NCI-H146 treated with DMSO at 0.1 percent for 48 hours (cell line): ENCODE data around the gene POMGNT1.
A peak's percentile ranks its signal among the peaks of the same experiment; 100 is the strongest.

Experiments
- DNase-seq: peaks from one replicate; lab custom pipeline; 2025; ENCODE audit not compliant: unreplicated experiment; lab: John Stamatoyannopoulos, UW

POMGNT1 gene

DNA sequence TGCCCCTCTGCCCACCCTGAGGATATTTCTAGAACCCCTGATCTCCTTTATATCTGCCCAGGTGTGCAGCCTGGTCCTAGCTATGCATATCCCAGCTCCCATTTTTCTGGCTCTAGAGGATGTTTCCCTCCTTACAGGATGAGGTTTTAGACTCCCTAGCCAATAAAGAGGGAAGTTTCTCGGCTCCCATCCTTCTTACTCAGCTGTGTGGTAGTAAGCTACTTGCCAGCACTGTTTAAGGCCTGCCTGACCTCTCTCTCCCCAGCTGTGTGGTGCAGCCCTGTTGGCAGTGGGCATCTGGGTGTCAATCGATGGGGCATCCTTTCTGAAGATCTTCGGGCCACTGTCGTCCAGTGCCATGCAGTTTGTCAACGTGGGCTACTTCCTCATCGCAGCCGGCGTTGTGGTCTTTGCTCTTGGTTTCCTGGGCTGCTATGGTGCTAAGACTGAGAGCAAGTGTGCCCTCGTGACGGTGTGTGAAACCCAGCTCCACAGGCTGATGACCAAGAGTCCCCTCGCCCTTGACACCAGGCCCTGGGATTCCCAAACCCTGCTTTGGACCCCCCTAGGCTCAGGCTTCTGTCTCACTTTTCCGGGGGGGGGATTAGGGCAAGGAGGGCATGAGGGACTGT, 14.2 kb downstream of the POMGNT1 start:
- DNase-seq, result no peak

DNA sequence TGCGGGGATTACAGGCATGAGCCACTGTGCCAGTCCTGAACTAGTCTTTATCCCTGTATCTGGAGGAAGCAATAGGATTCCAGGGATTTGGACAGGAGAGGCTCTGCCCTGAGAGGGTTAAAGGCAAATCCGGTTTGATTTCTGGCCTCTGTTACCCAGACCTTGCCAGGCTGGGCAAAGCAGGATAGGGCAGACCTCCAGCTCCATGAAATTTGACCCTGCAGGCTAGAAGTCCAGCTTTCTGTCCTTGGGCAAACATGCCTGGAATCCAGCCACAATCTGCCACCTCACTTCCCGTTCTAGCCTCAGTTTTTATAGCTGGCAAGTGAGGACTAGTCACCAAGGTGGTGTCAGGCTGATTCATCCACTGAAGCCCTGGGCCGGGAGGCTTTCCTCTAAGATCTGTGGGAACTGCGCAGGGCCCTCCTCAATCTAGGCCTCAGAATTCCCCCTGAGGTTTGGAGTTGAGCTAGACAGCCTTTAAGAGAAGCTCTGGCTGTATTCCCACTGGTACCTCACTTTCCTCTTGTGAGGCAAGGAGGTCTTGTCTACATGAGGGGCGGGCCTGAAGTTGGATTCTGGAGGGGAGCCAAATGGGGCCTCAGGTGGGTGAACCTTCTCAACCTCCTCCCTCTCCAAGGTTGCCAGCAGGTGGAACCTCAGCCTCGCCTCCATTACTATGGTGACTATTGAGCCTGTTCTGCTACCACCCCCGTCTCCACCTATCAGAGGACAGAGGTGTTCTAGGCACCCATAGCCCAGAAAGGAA, 15.0 kb downstream of the POMGNT1 start:
- DNase-seq, result peak; percentile 10

GRCh38 chr1:46181343-46182260, 16.6 kb downstream of the POMGNT1 start:
- no peak for DNase-seq

DNA sequence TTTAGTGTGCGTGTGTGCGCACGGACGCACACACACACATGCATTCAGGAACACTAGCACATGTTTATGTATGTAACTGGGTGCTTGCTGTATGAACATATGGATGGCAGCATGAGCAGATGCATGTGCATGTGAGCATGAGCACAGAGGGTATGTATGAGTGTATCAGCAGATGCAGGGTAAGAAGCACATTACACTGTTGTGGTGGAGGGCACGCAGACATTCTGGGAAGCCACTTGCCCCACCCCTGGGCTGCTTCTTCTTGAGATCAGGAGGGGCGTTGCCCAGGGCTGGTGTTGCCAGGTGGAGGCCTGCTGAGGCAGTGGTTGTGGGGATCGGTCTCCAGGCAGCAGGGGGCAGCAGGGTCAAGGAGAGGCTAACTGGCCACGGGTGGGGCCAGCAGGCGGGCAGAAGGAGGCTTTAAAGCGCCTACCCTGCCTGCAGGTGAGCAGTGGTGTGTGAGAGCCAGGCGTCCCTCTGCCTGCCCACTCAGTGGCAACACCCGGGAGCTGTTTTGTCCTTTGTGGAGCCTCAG, 18.1 kb downstream of the POMGNT1 start:
- peak; percentile 33 for DNase-seq

- peak; percentile 61 for DNase-seq
These were observed 18.8 kb downstream of the POMGNT1 start for GRCh38 chr1:46179138-46180081.

DNA sequence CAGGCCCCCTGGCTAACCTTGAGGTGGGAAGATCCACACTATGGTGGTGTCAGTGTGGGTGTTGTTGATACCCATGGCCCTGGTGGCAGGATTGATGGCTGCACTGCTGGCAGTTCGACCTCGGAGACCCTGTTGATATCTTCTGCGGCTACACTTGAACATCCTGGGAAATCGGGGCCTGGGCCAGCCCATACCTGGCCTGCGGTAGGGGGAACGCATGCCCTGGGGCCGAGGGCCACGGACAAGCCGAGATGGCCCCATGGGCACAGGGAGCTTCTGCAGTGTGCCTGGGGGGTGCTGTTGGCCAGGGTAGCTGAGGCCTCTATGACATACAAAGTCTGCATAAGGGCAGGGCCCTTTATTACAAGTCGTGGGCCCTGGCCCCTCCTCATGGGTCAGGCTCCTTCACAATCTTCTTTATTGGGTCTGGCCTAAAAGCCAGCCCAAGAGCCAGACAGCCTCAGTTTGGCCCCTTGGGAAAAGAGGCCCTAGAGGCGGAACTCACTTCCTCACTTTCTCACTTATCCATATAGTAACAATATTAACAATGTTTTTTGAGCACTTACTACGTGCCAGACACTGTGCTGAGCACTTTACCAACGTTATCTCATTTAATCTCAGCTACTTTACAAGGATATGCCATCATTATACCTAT, 21.9 kb downstream of the POMGNT1 start, which contains the start of gene P3R3URF:
Gene P3R3URF (minus strand): TSS at position 278 of the 655 bp plus-strand sequence. CDS start 17 bp downstream, at position 261.
- no peak for DNase-seq

DNA sequence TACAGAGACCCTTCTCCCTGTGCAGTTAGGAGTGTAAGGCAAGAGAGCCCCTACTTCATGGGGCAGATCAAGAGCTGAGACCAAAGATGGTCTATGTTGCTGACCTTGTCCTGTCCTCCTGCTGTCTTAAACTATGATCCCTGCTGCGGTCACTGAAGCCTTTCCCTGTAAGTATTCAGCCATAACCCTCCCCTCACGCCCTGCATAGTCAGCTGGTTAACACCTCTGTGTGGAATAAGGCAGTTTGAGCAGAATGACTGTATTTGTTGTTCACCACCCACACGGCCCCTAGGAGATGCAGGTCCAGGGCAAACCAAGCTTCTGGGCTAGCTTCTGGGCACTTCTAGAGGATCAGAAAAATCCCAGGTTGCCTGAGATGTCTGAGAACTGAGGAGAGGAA, 23.0 kb downstream of the POMGNT1 start:
- DNase-seq, result no peak

DNA sequence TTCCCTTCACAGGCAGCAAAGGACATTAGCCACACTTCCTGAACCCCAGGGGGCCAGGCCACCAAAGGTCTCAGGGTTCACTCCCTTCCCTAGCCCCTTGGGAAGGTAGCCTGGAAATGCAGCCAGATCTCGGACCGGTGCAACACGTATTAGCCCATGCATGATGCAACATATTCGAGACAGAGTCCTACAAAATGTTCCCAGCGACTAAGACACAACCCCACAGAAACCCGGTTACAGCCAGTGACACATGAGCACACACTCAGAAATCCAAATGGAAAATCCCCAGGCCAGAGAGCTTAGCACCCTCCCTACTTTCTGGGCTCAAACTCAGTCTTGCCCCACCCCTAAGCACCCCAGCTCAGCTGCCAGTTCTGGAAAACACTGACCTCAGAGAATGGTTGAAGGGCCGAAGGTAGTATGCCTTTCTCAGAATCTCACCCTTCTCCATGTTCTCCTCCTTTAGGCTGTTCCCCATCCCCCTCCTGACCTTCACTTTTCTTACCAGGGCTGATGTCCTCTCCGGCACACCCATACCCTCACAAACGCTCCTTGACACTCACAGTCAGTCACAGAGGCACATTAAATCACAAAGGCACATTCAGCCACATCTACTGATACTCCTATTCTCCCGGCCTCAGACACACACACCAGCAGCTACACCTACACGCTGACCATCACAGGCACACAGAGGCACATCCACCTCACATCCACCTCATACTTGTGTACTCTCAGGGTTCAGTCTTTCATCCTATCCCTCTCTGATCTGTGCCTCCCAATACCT, 23.6 kb downstream of the POMGNT1 start, which contains the start of gene TSPAN1:
Gene TSPAN1 (plus strand): TSS at position 640 of the 784 bp plus-strand sequence. CDS start 6,021 bp downstream, outside the sequence.
- DNase-seq, result no peak

GRCh38 chr1:46173361-46173856, 24.8 kb downstream of the POMGNT1 start:
- no peak for DNase-seq

DNA sequence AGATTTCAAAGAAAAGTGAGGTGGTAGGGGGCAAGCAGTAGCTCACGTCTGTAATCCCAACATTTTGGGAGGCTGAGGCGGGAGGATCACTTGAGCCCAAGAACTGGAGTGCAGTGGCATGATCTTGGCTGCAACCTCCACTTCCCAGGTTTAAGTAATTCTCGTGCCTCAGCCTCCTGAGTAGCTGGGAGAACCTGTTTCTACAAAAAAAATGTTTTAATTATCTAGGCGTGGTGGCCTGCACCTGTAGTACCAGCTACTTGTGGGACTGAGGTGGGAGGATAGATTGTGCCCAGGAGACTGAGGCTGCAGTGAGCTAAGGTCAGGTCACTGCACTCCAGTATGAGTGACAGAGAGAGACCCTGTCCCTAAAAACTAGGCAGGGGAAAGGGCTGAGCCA, 25.9 kb downstream of the POMGNT1 start:
- no peak for DNase-seq

DNA sequence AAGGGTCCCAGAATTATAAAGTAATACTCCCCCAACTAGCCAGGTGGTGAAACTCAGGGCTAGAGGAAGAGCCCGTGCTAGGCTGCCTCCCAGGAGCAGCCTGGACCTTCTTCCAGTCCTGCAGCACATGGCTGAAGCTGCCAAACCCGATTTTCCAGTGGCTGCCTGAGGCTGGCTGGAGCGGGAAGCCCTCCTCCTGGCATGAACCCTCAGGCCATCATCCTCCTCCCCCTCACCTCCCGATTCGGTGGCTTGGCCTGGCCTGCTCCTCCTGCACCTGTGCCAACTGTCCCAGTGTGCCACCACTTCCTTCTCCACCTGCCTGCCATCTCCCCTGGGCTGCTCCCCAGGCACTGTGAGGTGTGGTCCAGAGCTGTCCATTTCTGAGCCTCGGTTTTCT, 26.4 kb downstream of the POMGNT1 start:
- DNase-seq, result no peak

DNA sequence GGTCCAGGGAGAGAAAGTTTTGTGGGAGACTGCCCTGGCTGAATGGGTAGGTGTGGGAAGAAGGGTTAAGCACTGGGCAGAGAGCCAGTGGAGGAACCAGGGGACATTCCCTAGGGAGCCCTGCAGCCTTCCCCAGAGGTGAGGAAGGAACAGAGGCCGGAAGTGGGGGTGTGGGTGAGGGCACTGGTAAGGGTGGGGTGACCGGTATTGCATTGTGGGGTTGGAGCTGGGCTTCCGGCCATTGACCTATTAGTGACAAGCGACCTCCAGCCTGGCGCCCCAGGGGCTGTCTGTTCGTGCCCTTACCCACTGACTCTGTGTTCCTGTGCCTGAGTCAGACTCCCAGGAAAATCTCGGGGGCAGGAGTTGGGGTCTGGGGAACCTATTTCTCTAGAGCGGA, 26.9 kb downstream of the POMGNT1 start:
- DNase-seq, result no peak

DNA sequence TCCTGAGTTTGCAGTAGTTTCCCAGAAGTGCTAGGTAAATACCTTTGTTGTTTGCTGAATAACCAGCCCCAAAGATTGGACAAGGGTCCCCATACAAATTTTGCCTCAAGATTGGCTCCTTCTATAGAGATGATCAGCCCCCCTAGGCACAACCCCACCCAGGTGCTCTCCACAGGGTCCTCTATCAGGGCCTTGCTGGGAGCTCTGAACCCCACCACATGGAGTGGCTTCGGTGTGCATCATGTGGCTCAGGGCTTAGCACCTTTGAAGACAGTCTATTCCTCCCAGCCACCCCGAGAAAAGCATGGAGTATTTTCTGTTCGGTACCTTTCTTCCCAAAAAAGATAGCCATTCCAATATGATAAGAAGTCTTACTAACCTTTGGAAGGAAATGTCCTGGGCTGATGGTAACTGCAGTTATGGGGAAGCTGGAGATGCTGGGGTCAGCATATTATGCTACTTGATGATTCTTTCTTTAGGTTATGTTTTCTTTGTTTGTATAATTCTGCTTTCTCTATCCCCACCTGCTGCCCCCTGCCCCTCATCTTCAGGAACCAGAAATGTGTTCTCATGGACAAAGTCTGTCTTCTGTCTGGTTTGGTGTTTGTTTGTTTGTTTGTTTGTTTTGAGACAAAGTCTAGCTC, 28.3 kb downstream of the POMGNT1 start:
- no peak for DNase-seq

DNA sequence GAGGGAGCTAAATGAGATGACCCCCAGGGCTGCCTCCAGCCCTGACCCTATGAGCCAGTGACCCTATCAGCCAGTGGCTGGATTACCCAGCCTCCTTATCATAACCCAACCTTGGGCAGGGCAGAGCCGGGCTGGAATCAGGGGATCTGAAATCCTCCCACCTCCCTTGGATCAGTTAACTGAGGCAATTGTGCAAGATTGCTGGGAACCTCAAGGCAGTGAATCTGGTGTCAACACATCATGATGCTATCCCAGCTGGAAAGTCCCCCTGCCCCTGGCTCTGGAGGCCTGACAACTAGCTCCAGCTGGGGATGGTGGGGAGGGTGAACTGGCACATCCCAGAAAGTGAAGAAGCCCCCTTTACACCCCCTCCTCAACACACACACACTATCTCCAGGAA, 29.8 kb downstream of the POMGNT1 start:
- DNase-seq, result no peak

GRCh38 chr1:46166521-46167462, 31.4 kb downstream of the POMGNT1 start:
- DNase-seq, result no peak

DNA sequence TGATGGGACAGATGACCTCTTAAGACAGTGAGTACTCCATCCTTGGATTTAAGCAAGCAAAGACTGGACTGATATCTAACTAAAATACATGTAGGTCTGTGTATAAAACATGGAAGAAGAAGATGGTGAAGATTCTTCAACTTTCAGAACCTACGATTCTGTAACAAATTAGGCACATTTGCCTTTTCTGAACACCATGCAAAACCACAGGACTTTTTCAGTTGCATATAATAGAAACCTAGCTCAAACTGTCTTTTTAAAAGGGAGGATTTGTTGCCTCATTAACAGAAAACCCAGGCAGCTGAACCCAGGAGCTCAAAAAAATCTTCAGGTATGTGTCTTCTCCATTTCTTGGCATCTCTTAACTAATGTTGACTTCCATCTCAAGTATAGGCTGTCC, 38.0 kb downstream of the POMGNT1 start:
- no peak for DNase-seq

DNA sequence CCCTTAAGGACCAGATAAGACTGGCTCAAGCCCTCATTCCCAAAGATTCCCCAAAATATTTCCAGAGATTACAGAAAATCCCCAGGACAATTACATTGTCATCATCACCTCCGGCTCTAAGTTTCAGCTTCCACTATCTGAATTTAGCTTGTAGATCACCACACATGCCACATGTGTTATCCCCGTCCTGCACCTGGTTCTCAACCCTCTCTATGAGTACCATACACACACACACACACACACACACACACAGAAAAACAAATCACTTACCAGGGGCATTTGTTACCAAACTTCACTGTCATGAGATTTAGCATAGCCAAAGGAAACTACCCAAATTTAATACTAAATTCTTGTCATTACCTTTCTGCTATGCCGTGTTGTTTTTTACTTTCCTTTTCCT, 38.7 kb downstream of the POMGNT1 start:
- DNase-seq, result no peak
